Keratinocyte (primary cell): ENCODE measurements around the gene STMN3. TPM values are rescaled to one million over a fixed set of nuclear protein-coding genes. Genes with fewer than 3 reads are reported as not detected.

Experiments
- DNase-seq: peaks from one replicate; pipeline ENCODE4 v3.0.0-alpha.2; 2011; ENCODE audit warnings: low read depth, missing footprints, low spot score
- FAIRE-seq: peaks from 2 replicates; lab custom pipeline; 2011; peaks lifted over from hg19 to GRCh38; lab: Jason Lieb, UNC
- H2AFZ ChIP-seq: 2 replicates; pipeline ENCODE4 v1.6.0; 2012; ENCODE audit warnings: low read length, control low read depth, inconsistent platforms; ENCODE audit not compliant: control insufficient read depth
- H3K27ac ChIP-seq: 2 replicates; pipeline ENCODE4 v1.5.1; 2011; ENCODE audit warnings: low read length; ENCODE audit not compliant: control insufficient read depth, insufficient read depth
- H3K27me3 ChIP-seq: 3 replicates; pipeline ENCODE4 v1.6.0; 2011; ENCODE audit warnings: low read length; ENCODE audit not compliant: control insufficient read depth, insufficient read depth; ENCODE audit errors: extremely low read depth
- H3K36me3 ChIP-seq, 2 experiments: 2 replicates in 1 of 2; 3 replicates in 1 of 2; pipeline ENCODE4 v1.5.1; 2011; ENCODE audit warnings: low read length in 2 of 2, mild to moderate bottlenecking in 1 of 2; ENCODE audit not compliant: control insufficient read depth in 2 of 2, insufficient read depth in 2 of 2; ENCODE audit errors: extremely low read depth in 1 of 2
- H3K4me1 ChIP-seq: 3 replicates; pipeline ENCODE4 v1.5.1; 2011; ENCODE audit warnings: low read length; ENCODE audit not compliant: control insufficient read depth, insufficient read depth; ENCODE audit errors: extremely low read depth
- H3K4me2 ChIP-seq: 3 replicates; pipeline ENCODE4 v1.6.0; 2011; ENCODE audit warnings: low read depth, low read length; ENCODE audit not compliant: control insufficient read depth, insufficient read depth; ENCODE audit errors: extremely low read depth
- H3K4me3 ChIP-seq, 3 experiments: fragments of 200-600 bp in 1 of 3; sonication (generic) in 1 of 3; 2 replicates in 2 of 3; 3 replicates in 1 of 3; pipeline ENCODE4 v1.5.1; 2011 to 2016; ENCODE audit warnings: low read length in 3 of 3, mild to moderate bottlenecking in 3 of 3, control low read depth in 2 of 3, inconsistent platforms in 1 of 3, low read depth in 1 of 3, mixed read lengths in 1 of 3, mixed run types in 1 of 3, moderate library complexity in 1 of 3; ENCODE audit not compliant: control insufficient read depth in 2 of 3, insufficient read depth in 2 of 3; ENCODE audit errors: extremely low read depth in 1 of 3
- H3K79me2 ChIP-seq: 2 replicates; pipeline ENCODE4 v1.6.0; 2012; ENCODE audit warnings: low read length; ENCODE audit not compliant: control insufficient read depth, insufficient read depth
- H3K9ac ChIP-seq: 3 replicates; pipeline ENCODE4 v1.6.0; 2011; ENCODE audit warnings: low read length; ENCODE audit not compliant: control insufficient read depth, insufficient read depth; ENCODE audit errors: extremely low read depth
- H3K9me1 ChIP-seq: 3 replicates; pipeline ENCODE4 v1.6.0; 2011; ENCODE audit warnings: low read length; ENCODE audit not compliant: control insufficient read depth, insufficient read depth; ENCODE audit errors: extremely low read depth
- H3K9me3 ChIP-seq: 2 replicates; pipeline ENCODE4 v1.5.1; 2012; ENCODE audit warnings: low read depth, low read length; ENCODE audit not compliant: control insufficient read depth
- H4K20me1 ChIP-seq: 3 replicates; pipeline ENCODE4 v1.6.0; 2011; ENCODE audit warnings: low read length; ENCODE audit not compliant: control insufficient read depth, insufficient read depth; ENCODE audit errors: extremely low read depth
- EZH2 ChIP-seq: IDR thresholded peaks from one replicate; pipeline ENCODE4 v1.6.1; 2012; ENCODE audit warnings: inconsistent platforms, mild to moderate bottlenecking, low read length, moderate library complexity
- dilution Hi-C: fragments of 300-500 bp; cut with MboI; formaldehyde crosslinking; loops from one replicate; pipeline ENCODE4 v1.7.0; 2020; ENCODE audit warnings: low sequenced_read_pairs; ENCODE audit not compliant: extremely low pct_ligation_motif_present
- polyA plus RNA-seq, 5 experiments: library from polyadenylated mRNA; depleted of rRNA in 3 of 5; stranded (reverse) in 3 of 5; stranded (forward) in 1 of 5; unstranded in 1 of 5; fragments of >200 nt; gene quantifications; 1 replicate in 1 of 5; 2 replicates in 3 of 5; 3 replicates in 1 of 5; pipeline versions ENCODE4 v1.2.1 to v1.2.3, GENCODE V29; 2011 to 2012; ENCODE audit warnings: missing spikeins in 2 of 5, low read depth in 1 of 5, low replicate concordance in 1 of 5
- TF ChIP-seq, protein P1 (sequence below), 3 experiments: IDR thresholded peaks in 1 of 3; conservative IDR thresholded peaks in 1 of 3; optimal IDR thresholded peaks in 1 of 3; 2 replicates in 2 of 3; 3 replicates in 1 of 3; pipeline versions ENCODE3 to v1.5.1; 2011; ENCODE audit warnings: low read length in 3 of 3, mild to moderate bottlenecking in 3 of 3, moderate library complexity in 2 of 3, control low read depth in 1 of 3, inconsistent platforms in 1 of 3; ENCODE audit not compliant: insufficient read depth in 2 of 3; ENCODE audit errors: extremely low read depth in 1 of 3

The STMN3 gene
- polyA plus RNA-seq, 1 donor (not counting 4 experiments of a cell fraction or from before 2014, with no cell fraction given), result 12.0 TPM

DNA sequence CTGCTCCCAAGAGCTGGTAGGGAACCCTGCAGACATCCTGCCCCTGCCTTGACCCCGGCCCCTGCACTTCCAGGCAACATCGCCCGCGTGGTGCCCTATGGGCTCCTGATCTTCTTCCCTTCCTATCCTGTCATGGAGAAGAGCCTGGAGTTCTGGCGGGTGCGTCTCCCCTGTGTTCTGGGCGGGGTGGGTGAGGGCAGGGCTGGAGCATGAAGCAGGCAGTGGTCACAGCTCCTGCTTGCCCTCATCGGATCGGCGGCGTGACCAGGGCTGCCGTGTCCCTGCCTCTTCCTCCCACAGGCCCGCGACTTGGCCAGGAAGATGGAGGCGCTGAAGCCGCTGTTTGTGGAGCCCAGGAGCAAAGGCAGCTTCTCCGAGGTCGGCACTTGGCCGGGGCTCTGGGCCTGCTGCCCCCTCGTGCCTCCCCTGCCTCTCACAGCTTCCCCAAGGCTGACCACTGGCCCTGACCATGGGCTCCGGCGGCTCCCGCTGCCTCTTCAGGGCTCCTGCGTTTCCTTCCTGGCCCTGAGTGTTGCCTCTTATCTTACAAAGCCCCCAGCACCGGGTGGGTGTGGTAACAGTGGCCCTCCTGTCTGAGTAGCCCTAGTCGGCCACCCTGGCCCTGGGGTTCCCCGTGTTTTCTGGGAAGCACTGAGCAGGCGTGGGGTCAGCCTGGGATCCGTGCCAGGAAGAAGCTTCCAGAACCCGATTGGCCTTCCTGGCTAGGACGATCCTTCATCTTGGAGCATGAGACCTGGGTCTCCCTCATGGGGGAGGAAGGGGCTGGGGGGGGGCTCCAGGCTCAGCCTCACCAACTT lies 35.2 kb upstream of the STMN3 start:
- Histone ChIP-seq H2AFZ (no peak overlapping the region), H4K20me1 (no peaks in the 10 kb centered on the region), H3K9me1 (no peaks in the 10 kb centered on the region), H3K27ac (no peak overlapping the region), H3K4me3 (no peak overlapping the region), H3K79me2 (no peaks in the 10 kb centered on the region), H3K4me1 (peaks cover 23% of the 10 kb centered on the region), H3K4me2 (no peak overlapping the region), H3K27me3 (no peaks in the 10 kb centered on the region), H3K36me3 (peaks cover 0 to under 1% of the 10 kb centered on the region in 2 experiments), H3K9me3 (no peaks in the 10 kb centered on the region), H3K9ac (no peak overlapping the region)
- TF ChIP-seq EZH2, result no peak
- TF ChIP-seq, protein P1, sequence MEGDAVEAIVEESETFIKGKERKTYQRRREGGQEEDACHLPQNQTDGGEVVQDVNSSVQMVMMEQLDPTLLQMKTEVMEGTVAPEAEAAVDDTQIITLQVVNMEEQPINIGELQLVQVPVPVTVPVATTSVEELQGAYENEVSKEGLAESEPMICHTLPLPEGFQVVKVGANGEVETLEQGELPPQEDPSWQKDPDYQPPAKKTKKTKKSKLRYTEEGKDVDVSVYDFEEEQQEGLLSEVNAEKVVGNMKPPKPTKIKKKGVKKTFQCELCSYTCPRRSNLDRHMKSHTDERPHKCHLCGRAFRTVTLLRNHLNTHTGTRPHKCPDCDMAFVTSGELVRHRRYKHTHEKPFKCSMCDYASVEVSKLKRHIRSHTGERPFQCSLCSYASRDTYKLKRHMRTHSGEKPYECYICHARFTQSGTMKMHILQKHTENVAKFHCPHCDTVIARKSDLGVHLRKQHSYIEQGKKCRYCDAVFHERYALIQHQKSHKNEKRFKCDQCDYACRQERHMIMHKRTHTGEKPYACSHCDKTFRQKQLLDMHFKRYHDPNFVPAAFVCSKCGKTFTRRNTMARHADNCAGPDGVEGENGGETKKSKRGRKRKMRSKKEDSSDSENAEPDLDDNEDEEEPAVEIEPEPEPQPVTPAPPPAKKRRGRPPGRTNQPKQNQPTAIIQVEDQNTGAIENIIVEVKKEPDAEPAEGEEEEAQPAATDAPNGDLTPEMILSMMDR (optimal IDR thresholded peaks at IDR 0.05 in 1 of 3, IDR thresholded peaks at IDR 0.05 in 1 of 3, conservative IDR thresholded peaks at IDR 0.05 in 1 of 3; ENCODE audit: extremely low read depth in 1 of 3, insufficient read depth in 2 of 3, low read length in 3 of 3), result no peak
- FAIRE-seq (no peak), DNase-seq (no peak)
- dilution Hi-C loops, result no loop called here

DNA sequence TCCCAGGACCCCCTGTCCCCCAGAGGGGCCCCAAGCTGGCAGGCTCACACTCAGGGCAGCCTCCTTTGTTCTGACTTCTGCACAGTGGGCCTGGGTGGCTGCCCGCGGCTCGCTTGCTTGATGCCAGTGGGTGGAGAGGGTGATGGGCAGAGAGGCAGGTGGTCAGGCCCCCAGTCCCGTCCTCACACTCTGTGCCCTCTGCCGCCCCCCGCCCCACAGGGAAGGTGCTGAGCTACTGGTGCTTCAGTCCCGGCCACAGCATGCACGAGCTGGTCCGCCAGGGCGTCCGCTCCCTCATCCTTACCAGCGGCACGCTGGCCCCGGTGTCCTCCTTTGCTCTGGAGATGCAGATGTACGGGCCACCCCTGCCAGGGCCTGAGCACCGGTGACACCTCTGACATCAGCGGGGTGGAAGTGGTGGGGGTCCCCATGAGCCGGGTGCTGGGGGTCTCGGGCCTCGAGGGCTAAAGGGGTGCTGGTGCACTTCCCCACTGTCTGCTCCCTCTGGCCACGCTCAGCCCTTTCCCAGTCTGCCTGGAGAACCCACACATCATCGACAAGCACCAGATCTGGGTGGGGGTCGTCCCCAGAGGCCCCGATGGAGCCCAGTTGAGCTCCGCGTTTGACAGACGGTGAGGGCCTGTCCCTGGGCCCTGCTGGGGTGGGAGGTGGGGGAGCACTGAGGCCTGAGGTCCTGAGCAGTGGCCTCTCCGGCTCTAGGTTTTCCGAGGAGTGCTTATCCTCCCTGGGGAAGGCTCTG lies 34.4 kb upstream of the STMN3 start:
- Histone ChIP-seq H2AFZ (no peak overlapping the region), H3K4me1 (peaks cover 32% of the 10 kb centered on the region), H3K79me2 (no peaks in the 10 kb centered on the region), H4K20me1 (no peaks in the 10 kb centered on the region), H3K9me3 (no peaks in the 10 kb centered on the region), H3K27ac (no peak overlapping the region), H3K4me3 (no peak overlapping the region), H3K27me3 (no peaks in the 10 kb centered on the region), H3K9me1 (no peaks in the 10 kb centered on the region), H3K4me2 (no peak overlapping the region), H3K9ac (no peak overlapping the region), H3K36me3 (peaks cover 0 to 5% of the 10 kb centered on the region in 2 experiments)
- FAIRE-seq (no peak), DNase-seq (no peak)
- dilution Hi-C loops, result no loop called here
- TF ChIP-seq, protein P1 (optimal IDR thresholded peaks at IDR 0.05 in 1 of 3, IDR thresholded peaks at IDR 0.05 in 1 of 3, conservative IDR thresholded peaks at IDR 0.05 in 1 of 3; ENCODE audit: extremely low read depth in 1 of 3, insufficient read depth in 2 of 3, low read length in 3 of 3), result no peak
- no peak for TF ChIP-seq EZH2
